ENCODE data around the gene ORC3.

GRCh38 chr6:87551799-87552198, 38.1 kb upstream of the ORC3 start:
- TF ChIP-seq EZH2 (IDR thresholded peaks at IDR 0.05; ENCODE audit: insufficient read depth, poor library complexity, severe bottlenecking): no peak
- no peak for TF ChIP-seq EZH2phosphoT487 (IDR thresholded peaks at IDR 0.05; ENCODE audit: insufficient read depth, low read depth)

All from GM23248 (cell line).